ENCODE data around the gene ARSG. TPM values are rescaled to one million over a fixed set of nuclear protein-coding genes. Genes with fewer than 3 reads are reported as not detected.

The ARSG gene
- total and polyA plus RNA-seq, 2 of the 4 experiments (the other 2 are of a cell fraction): 2.9 to 3.0 TPM

DNA sequence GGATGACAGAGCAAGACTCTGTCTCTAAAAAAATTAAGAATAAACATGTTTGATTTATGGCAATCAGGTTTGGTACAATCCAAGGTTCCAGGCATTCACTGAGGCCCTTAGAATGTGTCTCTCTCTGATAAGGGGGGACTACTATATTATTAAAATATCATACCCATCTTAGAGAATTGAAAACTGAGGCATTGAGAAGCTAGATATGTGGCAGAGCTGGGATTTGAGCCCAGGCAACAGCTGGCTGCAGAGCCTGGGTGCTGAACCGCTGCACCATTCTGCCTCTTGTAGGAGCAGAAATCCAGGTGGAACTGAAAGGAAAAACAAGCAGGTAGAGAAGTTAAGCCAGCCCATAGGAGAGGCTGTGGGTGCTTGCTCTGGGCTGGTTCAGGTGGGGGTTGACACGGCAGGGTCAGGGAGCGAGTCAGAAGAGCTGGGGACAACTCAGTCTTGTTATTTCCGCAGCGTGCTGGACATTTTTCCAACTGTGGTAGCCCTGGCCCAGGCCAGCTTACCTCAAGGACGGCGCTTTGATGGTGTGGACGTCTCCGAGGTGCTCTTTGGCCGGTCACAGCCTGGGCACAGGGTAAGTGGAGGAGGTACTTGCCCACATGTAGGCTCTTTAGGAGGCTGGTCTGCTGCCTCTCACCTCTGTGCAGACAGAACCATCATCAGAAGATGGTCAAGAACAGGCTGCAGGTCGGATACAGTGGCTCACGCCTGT, 103.5 kb downstream of the ARSG start:
- H3K4me1 ChIP-seq (ENCODE audit: control insufficient read depth, insufficient read depth, low read length): peaks cover 4% of the 10 kb centered on the region
- no peak overlapping the region for H2AFZ ChIP-seq (replicated peaks; ENCODE audit: low read length, poor library complexity)
- no peaks in the 10 kb centered on the region for H3K36me3 ChIP-seq (ENCODE audit: control insufficient read depth, insufficient read depth, low read length)
- H3K9me1 ChIP-seq (ENCODE audit: insufficient read depth, low read length): peaks cover 5% of the 10 kb centered on the region
- BruUV-seq (replicated peaks): no TSS peak
- H3K4me2 ChIP-seq (ENCODE audit: low read depth, low read length): no peak overlapping the region
- H2BK15ac ChIP-seq (ENCODE audit: low read depth, low read length): no peak overlapping the region
- no peak for TF ChIP-seq MXI1 (IDR thresholded peaks at IDR 0.05; ENCODE audit: borderline replicate concordance, low read depth, low read length)
- no peak for TF ChIP-seq RCOR1 (IDR thresholded peaks at IDR 0.05; ENCODE audit: insufficient replicate concordance, low read length)
- TF ChIP-seq CHD1 (IDR thresholded peaks at IDR 0.05; ENCODE audit: low read depth, low read length): no peak
- TF ChIP-seq BHLHE40 (IDR thresholded peaks at IDR 0.05; ENCODE audit: low read depth, low read length): no peak
- no peak for TF ChIP-seq SMC3 (IDR thresholded peaks at IDR 0.05; ENCODE audit: low read depth, low read length)
- no peak for TF ChIP-seq CEBPB (IDR thresholded peaks at IDR 0.05; ENCODE audit: low read depth, low read length)
- no peak for TF ChIP-seq POLR2A (IDR thresholded peaks at IDR 0.05; ENCODE audit: low read depth, low read length)
- TF ChIP-seq MAZ (IDR thresholded peaks at IDR 0.05; ENCODE audit: borderline replicate concordance, low read depth, low read length): no peak
- TF ChIP-seq, protein P1, sequence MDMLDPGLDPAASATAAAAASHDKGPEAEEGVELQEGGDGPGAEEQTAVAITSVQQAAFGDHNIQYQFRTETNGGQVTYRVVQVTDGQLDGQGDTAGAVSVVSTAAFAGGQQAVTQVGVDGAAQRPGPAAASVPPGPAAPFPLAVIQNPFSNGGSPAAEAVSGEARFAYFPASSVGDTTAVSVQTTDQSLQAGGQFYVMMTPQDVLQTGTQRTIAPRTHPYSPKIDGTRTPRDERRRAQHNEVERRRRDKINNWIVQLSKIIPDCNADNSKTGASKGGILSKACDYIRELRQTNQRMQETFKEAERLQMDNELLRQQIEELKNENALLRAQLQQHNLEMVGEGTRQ (IDR thresholded peaks at IDR 0.05; ENCODE audit: low read depth, low read length): no peak
- TF ChIP-seq MAFK (IDR thresholded peaks at IDR 0.05; ENCODE audit: low read depth, low read length): no peak
- ChIA-PET CTCF (interaction anchor here (0.5 to 0.6 kb wide), 2 partner anchors 130 to 337 kb away, joined by 3 to 4 read pairs; no protein-coding TSS in a partner anchor), POLR2A (ENCODE audit: unreplicated experiment) (no interaction called here)
- no peak overlapping the region for H3K14ac ChIP-seq (replicated peaks; ENCODE audit: low read depth, low read length)
- dilution Hi-C loops (cut with HindIII; ENCODE audit: low sequenced_read_pairs, unreplicated experiment): no loop called here
- H3K27me3 ChIP-seq (ENCODE audit: control insufficient read depth, insufficient read depth, low read length): no peaks in the 10 kb centered on the region
- in situ Hi-C loops (cut with MboI; ENCODE audit: low sequenced_read_pairs): no loop called here
- no peaks in the 10 kb centered on the region for H3K79me1 ChIP-seq (ENCODE audit: low read depth in 1 of 2, low read length in 2 of 2)
- no peak overlapping the region for H4K8ac ChIP-seq (ENCODE audit: low read depth in 2 of 2, low read length in 2 of 2)
- DNase-seq: no peak
- H3K56ac ChIP-seq (ENCODE audit: extremely low read depth, insufficient read depth, low read length): no peak overlapping the region
- no peak for ATAC-seq (ENCODE audit: low read depth)
- no peak overlapping the region for H2BK20ac ChIP-seq (ENCODE audit: low read depth, low read length)
- H3K9ac ChIP-seq (ENCODE audit: low read depth, low read length): no peak overlapping the region
- WGBS, 2 experiments (ENCODE audit: extremely low coverage in 2 of 2, insufficient read length in 1 of 2): 80% methylated on average over 3 of the region's 12 CpGs; no CpG with 5 or more reads in 1 of the 2 experiments
- no peak overlapping the region for H3K18ac ChIP-seq (ENCODE audit: low read depth, low read length)
- no peak overlapping the region for H3K23ac ChIP-seq (ENCODE audit: low read depth, low read length)
- no peak overlapping the region for H3K4me3 ChIP-seq (ENCODE audit: insufficient read depth, low read depth, low read length)
- no peak overlapping the region for H2BK120ac ChIP-seq (ENCODE audit: low read depth, low read length)
- H4K5ac ChIP-seq (ENCODE audit: low read depth, low read length): no peak overlapping the region
- no peak overlapping the region for H3K4ac ChIP-seq (ENCODE audit: low read depth, low read length)
- 0 out of 2 replicates have a peak overlapping the region, but pooled peaks have one; percentile 9 for H2AK5ac ChIP-seq (ENCODE audit: low read depth, low read length)
- no peak overlapping the region for H2AK9ac ChIP-seq (replicated peaks; ENCODE audit: low read depth, low read length, poor library complexity)
- intact Hi-C loops (cut with micrococcal nuclease): no loop called here
- H4K20me1 ChIP-seq (ENCODE audit: insufficient read depth, low read length): no peaks in the 10 kb centered on the region
- H3K9me3 ChIP-seq (ENCODE audit: control insufficient read depth, insufficient read depth, low read length): no peaks in the 10 kb centered on the region; the same call in 1 of the 2 replicates
- no peak overlapping the region for H4K91ac ChIP-seq (ENCODE audit: insufficient read depth, low read depth, low read length)
- no peak overlapping the region for H2BK5ac ChIP-seq (ENCODE audit: low read depth, low read length, poor library complexity, severe bottlenecking)
- no peak overlapping the region for H3K27ac ChIP-seq (ENCODE audit: insufficient read depth, low read length)

All from IMR-90 (cell line).